GM12878 (cell line): ENCODE data around the gene LPGAT1. TPM values are rescaled to one million over a fixed set of nuclear protein-coding genes. Genes with fewer than 3 reads are reported as not detected.

Source experiments
- ATAC-seq: fragments of 200-7000 bp; cut with Tn5 transposase; 3 replicates; pipeline ENCODE4 v1.9.1; 2020; ENCODE audit warnings: mild to moderate bottlenecking, moderate library complexity
- BruUV-seq: library from RNA; stranded (reverse); fragments of 400-500 nt; replicated peaks from 2 replicates; lab custom pipeline; 2021; lab: Mats Ljungman, UMichigan
- CTCF ChIA-PET: fragments of 300-600 bp; sonication (Branson Sonifier 250); formaldehyde crosslinking; extraction: SDS; loops from one replicate; lab custom pipeline; 2021; ENCODE audit warnings: inconsistent platforms; lab: Yijun Ruan, JAX
- POLR2A ChIA-PET: fragments of 350-600 bp; formaldehyde crosslinking; extraction: SDS; loops from one replicate; lab custom pipeline; 2021; ENCODE audit warnings: inconsistent platforms; lab: Charles Lee
- RAD21 ChIA-PET: fragments of 300-600 bp; sonication (Branson Sonifier 250); formaldehyde crosslinking; loops from one replicate; lab custom pipeline; 2023; ENCODE audit warnings: antibody characterized with exemption; ENCODE audit not compliant: unreplicated experiment; lab: Charles Lee
- SMC1A ChIA-PET: fragments of 300-600 bp; sonication (Branson Sonifier 250); formaldehyde crosslinking; loops from one replicate; lab custom pipeline; 2023; ENCODE audit not compliant: unreplicated experiment, uncharacterized antibody; lab: Charles Lee
- DNase-seq: peaks from one replicate; pipeline ENCODE4 v3.0.0-alpha.2; 2011; ENCODE audit warnings: low read depth, low spot score
- FAIRE-seq: peaks from 3 replicates; lab custom pipeline; 2011; peaks lifted over from hg19 to GRCh38; lab: Jason Lieb, UNC
- H2AFZ ChIP-seq: 2 replicates; pipeline ENCODE4 v1.6.0; 2011; ENCODE audit warnings: low read depth, low read length, control low read depth; ENCODE audit not compliant: control insufficient read depth
- H3K27ac ChIP-seq: 2 replicates; pipeline ENCODE4 v1.5.1; 2011; ENCODE audit warnings: control low read depth; ENCODE audit not compliant: control insufficient read depth, insufficient read depth
- H3K27me3 ChIP-seq, 2 experiments: replicated peaks in 1 of 2; 2 replicates each; pipeline versions ENCODE4 v1.6.0 to v1.6.1; 2011; ENCODE audit warnings: low read length in 1 of 2; ENCODE audit not compliant: control insufficient read depth in 2 of 2, insufficient read depth in 2 of 2
- H3K36me3 ChIP-seq, 2 experiments: 2 replicates each; pipeline ENCODE4 v1.5.1; 2011; ENCODE audit warnings: low read length in 1 of 2; ENCODE audit not compliant: control insufficient read depth in 2 of 2, insufficient read depth in 2 of 2
- H3K4me1 ChIP-seq: 2 replicates; pipeline ENCODE4 v1.6.1; 2011; ENCODE audit warnings: mild to moderate bottlenecking, low read length, moderate library complexity, mixed read lengths; ENCODE audit not compliant: control insufficient read depth, insufficient read depth
- H3K4me2 ChIP-seq: 2 replicates; pipeline ENCODE4 v1.6.0; 2011; ENCODE audit warnings: control low read depth; ENCODE audit not compliant: control insufficient read depth, insufficient read depth
- H3K4me3 ChIP-seq: fragments of 200-600 bp; sonication (generic); 2 replicates; pipeline ENCODE4 v1.5.1; 2016
- H3K79me2 ChIP-seq: 2 replicates; pipeline ENCODE4 v1.6.0; 2011; ENCODE audit warnings: low read length; ENCODE audit not compliant: control insufficient read depth, insufficient read depth
- H3K9ac ChIP-seq: 2 replicates; pipeline ENCODE4 v1.8.0; 2011; ENCODE audit warnings: low read length, control low read depth, mixed read lengths; ENCODE audit not compliant: control insufficient read depth, insufficient read depth
- H3K9me3 ChIP-seq: replicated peaks from 3 replicates; pipeline ENCODE4 v1.5.1; 2011; ENCODE audit warnings: mild to moderate bottlenecking, low read length; ENCODE audit not compliant: control insufficient read depth, insufficient read depth
- H4K20me1 ChIP-seq: 2 replicates; pipeline ENCODE4 v1.6.0; 2011; ENCODE audit not compliant: control insufficient read depth, insufficient read depth
- LARP7 ChIP-seq: fragments of 450-650 bp; IDR thresholded peaks from 2 replicates; pipeline ENCODE4 v1.6.1; 2017; ENCODE audit warnings: mild to moderate bottlenecking
- MEF2A ChIP-seq: IDR thresholded peaks from 2 replicates; pipeline ENCODE4 v1.6.1; 2011; ENCODE audit warnings: low read depth, mild to moderate bottlenecking, low read length, moderate library complexity; ENCODE audit not compliant: insufficient read depth
- NR2F1 ChIP-seq: fragments of 450-650 bp; conservative IDR thresholded peaks from 2 replicates; pipeline ENCODE4 v1.6.1; 2017; ENCODE audit warnings: mild to moderate bottlenecking
- PAX5 ChIP-seq: IDR thresholded peaks from 2 replicates; pipeline ENCODE4 v1.6.1; 2011; ENCODE audit warnings: low read depth, low read length, borderline replicate concordance
- RELA ChIP-seq: fragments of 450-650 bp; IDR thresholded peaks from 2 replicates; pipeline ENCODE4 v1.8.0; 2014; ENCODE audit warnings: borderline replicate concordance; ENCODE audit not compliant: partially characterized antibody
- SUPT20H ChIP-seq: IDR thresholded peaks from 2 replicates; pipeline ENCODE4 v1.6.1; 2011; ENCODE audit warnings: low read depth, mild to moderate bottlenecking, low read length, moderate library complexity, borderline replicate concordance; ENCODE audit not compliant: control insufficient read depth
- WGBS: methylation state at CpG from one replicate; pipeline ENCODE4 v1.1.6; 2016; ENCODE audit warnings: low lambda C conversion rate; ENCODE audit not compliant: insufficient replicate concordance, insufficient coverage; ENCODE audit errors: missing lambda C conversion rate; 5-methylcytosine and 5-hydroxymethylcytosine counted together
- in situ Hi-C: fragments of 300-500 bp; cut with MboI; formaldehyde crosslinking; loops from 9 replicates; pipeline ENCODE4 v1.14.3; 2018; ENCODE audit warnings: mixed read lengths
- intact Hi-C: fragments of 100-400 bp; cut with micrococcal nuclease; formaldehyde crosslinking; loops from one replicate; pipeline ENCODE4 v1.14.2; 2022; ENCODE audit not compliant: unreplicated experiment
- polyA plus RNA-seq, 11 experiments: library from polyadenylated mRNA; depleted of rRNA in 4 of 11; unstranded in 6 of 11; stranded (reverse) in 5 of 11; fragments of >200 nt; fragmentation: Nextera tagmentation in 4 of 11; fragmentation: Illumina TruSeq in 1 of 11; extraction: Ambion mirVana in 4 of 11; extraction: Trizol in 1 of 11; gene quantifications; 1 replicate in 1 of 11; 2 replicates in 10 of 11; pipeline versions ENCODE4 v1.2.1 to v1.2.3, GENCODE V29; 2011 to 2016; ENCODE audit warnings: inconsistent platforms in 2 of 11, missing spikeins in 2 of 11, low read depth in 1 of 11
- total RNA-seq, 4 experiments: library from RNA; depleted of rRNA in 3 of 4; stranded (reverse); fragments of >200 nt in 3 of 4; fragmentation: Illumina TruSeq in 1 of 4; extraction: Trizol in 1 of 4; gene quantifications; 2 replicates each; pipeline versions ENCODE4 v1.2.1 to v1.2.3, GENCODE V29; 2013 to 2021
- TF ChIP-seq, protein P1 (sequence below): fragments of 450-650 bp; formaldehyde crosslinking; IDR thresholded peaks from 2 replicates; pipeline ENCODE4 v1.4.0; 2022; ENCODE audit warnings: mild to moderate bottlenecking, moderate library complexity

LPGAT1 gene
- total and polyA plus RNA-seq, 10 of the 15 experiments (the other 5 are each of a cell fraction or from before 2014, with no cell fraction given): 5.8 to 40.6 (median 19.2) TPM

DNA sequence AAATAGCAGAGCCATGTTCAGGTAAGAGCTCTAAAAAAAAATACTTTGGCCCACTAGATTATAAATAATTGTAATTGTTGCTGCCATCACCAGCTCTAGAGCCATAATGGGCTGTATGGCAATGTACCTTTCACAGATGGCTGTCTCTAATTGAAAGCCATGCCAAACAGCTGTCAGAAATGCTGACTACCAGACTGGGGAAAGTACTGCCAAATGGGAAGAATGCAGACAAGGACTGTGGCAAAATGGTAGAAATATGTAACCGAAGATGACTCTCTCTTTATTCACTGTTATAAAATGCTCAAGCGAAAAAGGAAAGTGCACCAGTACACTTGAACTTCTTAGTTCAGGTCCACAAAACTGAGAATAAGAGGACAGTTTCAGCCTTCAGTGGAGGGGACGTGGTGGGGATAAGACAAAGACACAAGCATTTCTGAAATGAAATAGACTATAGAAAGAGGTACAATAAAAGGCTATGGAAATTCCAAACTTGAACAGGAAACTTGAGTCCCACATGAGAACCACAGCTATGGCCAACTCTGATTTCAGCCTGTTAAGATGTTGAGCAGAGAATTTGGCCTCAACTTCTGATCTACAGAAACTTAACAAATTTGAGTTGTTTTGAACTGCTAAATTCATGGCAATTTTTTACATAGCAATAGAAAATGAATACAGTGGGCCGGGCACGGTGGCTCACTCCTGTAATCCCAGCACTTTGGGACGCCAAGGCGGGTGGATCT, 46.5 kb upstream of the LPGAT1 start:
- POLR2A ChIA-PET: no interaction called here
- FAIRE-seq: peak; percentile 49

DNA sequence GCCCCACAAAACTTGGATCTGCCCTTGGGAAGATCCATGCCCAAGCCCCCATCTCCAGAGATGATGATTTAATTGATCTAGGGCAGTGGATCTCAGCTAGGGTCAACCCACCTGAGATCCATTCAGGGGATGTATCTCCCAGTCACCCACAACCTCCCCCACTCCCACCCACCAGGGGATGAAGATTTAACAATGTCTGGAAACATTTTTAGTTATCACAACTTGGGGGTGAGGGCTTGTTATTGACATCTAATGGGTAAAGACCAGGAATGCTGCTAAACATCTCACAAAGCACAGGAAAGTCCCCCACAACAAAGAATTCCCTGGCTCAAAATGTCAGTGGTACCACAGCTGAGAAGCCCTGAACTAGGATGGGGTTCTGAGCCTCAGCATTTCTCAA, 45.0 kb upstream of the LPGAT1 start:
- Histone ChIP-seq H4K20me1 (no peaks in the 10 kb centered on the region), H3K36me3 (no peaks in the 10 kb centered on the region), H3K4me3 (no peak overlapping the region), H3K9ac (no peak overlapping the region), H3K79me2 (no peaks in the 10 kb centered on the region), H2AFZ (no peak overlapping the region), H3K9me3 (no peaks in the 10 kb centered on the region; the same call in 2 of the 3 replicates), H3K4me1 (no peaks in the 10 kb centered on the region), H3K4me2 (no peak overlapping the region), H3K27me3 (no peaks in the 10 kb centered on the region), H3K27ac (no peak overlapping the region)
- FAIRE-seq (no peak), DNase-seq (no peak), ATAC-seq (no peak)
- RAD21 ChIA-PET: no interaction called here
- intact Hi-C loops (no loop called here), in situ Hi-C loops (no loop called here)
- CTCF ChIA-PET: no interaction called here
- BruUV-seq: no TSS peak
- TF ChIP-seq, protein P1, sequence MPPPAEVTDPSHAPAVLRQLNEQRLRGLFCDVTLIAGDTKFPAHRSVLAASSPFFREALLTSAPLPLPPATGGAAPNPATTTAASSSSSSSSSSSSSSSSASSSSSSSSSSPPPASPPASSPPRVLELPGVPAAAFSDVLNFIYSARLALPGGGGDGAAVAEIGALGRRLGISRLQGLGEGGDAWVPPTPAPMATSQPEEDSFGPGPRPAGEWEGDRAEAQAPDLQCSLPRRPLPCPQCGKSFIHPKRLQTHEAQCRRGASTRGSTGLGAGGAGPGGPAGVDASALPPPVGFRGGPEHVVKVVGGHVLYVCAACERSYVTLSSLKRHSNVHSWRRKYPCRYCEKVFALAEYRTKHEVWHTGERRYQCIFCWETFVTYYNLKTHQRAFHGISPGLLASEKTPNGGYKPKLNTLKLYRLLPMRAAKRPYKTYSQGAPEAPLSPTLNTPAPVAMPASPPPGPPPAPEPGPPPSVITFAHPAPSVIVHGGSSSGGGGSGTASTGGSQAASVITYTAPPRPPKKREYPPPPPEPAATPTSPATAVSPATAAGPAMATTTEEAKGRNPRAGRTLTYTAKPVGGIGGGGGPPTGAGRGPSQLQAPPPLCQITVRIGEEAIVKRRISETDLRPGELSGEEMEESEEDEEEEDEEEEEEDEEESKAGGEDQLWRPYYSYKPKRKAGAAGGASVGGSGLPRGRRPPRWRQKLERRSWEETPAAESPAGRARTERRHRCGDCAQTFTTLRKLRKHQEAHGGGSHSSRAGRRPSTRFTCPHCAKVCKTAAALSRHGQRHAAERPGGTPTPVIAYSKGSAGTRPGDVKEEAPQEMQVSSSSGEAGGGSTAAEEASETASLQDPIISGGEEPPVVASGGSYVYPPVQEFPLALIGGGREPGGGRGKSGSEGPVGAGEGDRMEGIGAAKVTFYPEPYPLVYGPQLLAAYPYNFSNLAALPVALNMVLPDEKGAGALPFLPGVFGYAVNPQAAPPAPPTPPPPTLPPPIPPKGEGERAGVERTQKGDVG (CRISPR knock-in tag): no peak
- no peak for TF ChIP-seq PAX5
- TF ChIP-seq SUPT20H: no peak
- TF ChIP-seq RELA: no peak
- no peak for TF ChIP-seq NR2F1
- TF ChIP-seq MEF2A: no peak
- POLR2A ChIA-PET: interaction anchor here (0.9 kb wide), 1 partner anchor 92 kb away, joined by 3 read pairs; no protein-coding TSS in a partner anchor
- SMC1A ChIA-PET: interaction anchor here (1.1 to 1.9 kb wide), 2 partner anchors 9 to 28 kb away, joined by 3 to 7 read pairs; no protein-coding TSS in a partner anchor

More for the DNA sequence above, 46.5 kb upstream of the LPGAT1 start:
- SMC1A ChIA-PET: interaction anchor here (1.1 to 1.6 kb wide), 4 partner anchors 13 to 34 kb away, joined by 3 to 4 read pairs (median 3); no protein-coding TSS in a partner anchor
- no peaks in the 10 kb centered on the region; the same call in 2 of the 3 replicates for H3K9me3 ChIP-seq
- no peak overlapping the region for H3K9ac ChIP-seq
- ATAC-seq (no peak), DNase-seq (no peak)
- H3K27me3 ChIP-seq: no peaks in the 10 kb centered on the region
- CTCF ChIA-PET: interaction anchor here (0.7 to 1.1 kb wide), 2 partner anchors 34 to 125 kb away, joined by 3 to 4 read pairs; no protein-coding TSS in a partner anchor
- H3K4me1 ChIP-seq: no peaks in the 10 kb centered on the region
- intact Hi-C loops (no loop called here), in situ Hi-C loops (no loop called here)
- no peaks in the 10 kb centered on the region for H3K36me3 ChIP-seq
- RAD21 ChIA-PET: no interaction called here
- no peaks in the 10 kb centered on the region for H3K79me2 ChIP-seq
- no peak overlapping the region for H3K27ac ChIP-seq
- H3K4me3 ChIP-seq: no peak overlapping the region
- no TSS peak for BruUV-seq
- TF ChIP-seq LARP7: no peak
- H4K20me1 ChIP-seq: no peaks in the 10 kb centered on the region
- no peak overlapping the region for H3K4me2 ChIP-seq
- 72% methylated on average over 7 of the region's 7 CpGs for WGBS
- no peak overlapping the region for H2AFZ ChIP-seq
